Measurements from ENCODE around the gene TMEM176A. TPM values are rescaled to one million over a fixed set of nuclear protein-coding genes. Genes with fewer than 3 reads are reported as not detected.

TMEM176A gene
- total RNA-seq, 1 experiment from 2014 or later = 0.39 TPM

- Histone ChIP-seq H3K27me3 (ENCODE audit: control insufficient read depth, insufficient read depth, low read length) (no peaks in the 10 kb centered on the region), H3K36me3 (ENCODE audit: control insufficient read depth, insufficient read depth, low read length) (no peaks in the 10 kb centered on the region), H3K4me1 (ENCODE audit: control insufficient read depth, insufficient read depth, low read length) (no peaks in the 10 kb centered on the region), H3K9me3 (ENCODE audit: control insufficient read depth, insufficient read depth, low read depth, low read length) (peaks cover 4% of the 10 kb centered on the region; the same call in 1 of the 2 replicates), H3K4me3 (ENCODE audit: low read depth in 2 of 2, low read length in 2 of 2) (no peak overlapping the region), H3K27ac (ENCODE audit: low read length) (no peak overlapping the region)
- TF ChIP-seq SIN3A (IDR thresholded peaks at IDR 0.05; ENCODE audit: borderline replicate concordance, insufficient read depth, low read depth, low read length) = no peak
- ChIA-PET POLR2A (no interaction called here), CTCF (no interaction called here)
- no TSS peak for BruUV-seq (replicated peaks)
- in situ Hi-C loops (cut with HindIII; ENCODE audit: low pct_unique_long_range_greater_than_20kb, low sequenced_read_pairs) = no loop called here
- ATAC-seq = no peak
- intact Hi-C loops (cut with micrococcal nuclease; ENCODE audit: unreplicated experiment) = no loop called here
- no peak for DNase-seq (ENCODE audit: low read depth, low spot score)
These were observed 19.6 kb downstream of the TMEM176A start for GRCh38 chr7:150820148-150820547.

DNA sequence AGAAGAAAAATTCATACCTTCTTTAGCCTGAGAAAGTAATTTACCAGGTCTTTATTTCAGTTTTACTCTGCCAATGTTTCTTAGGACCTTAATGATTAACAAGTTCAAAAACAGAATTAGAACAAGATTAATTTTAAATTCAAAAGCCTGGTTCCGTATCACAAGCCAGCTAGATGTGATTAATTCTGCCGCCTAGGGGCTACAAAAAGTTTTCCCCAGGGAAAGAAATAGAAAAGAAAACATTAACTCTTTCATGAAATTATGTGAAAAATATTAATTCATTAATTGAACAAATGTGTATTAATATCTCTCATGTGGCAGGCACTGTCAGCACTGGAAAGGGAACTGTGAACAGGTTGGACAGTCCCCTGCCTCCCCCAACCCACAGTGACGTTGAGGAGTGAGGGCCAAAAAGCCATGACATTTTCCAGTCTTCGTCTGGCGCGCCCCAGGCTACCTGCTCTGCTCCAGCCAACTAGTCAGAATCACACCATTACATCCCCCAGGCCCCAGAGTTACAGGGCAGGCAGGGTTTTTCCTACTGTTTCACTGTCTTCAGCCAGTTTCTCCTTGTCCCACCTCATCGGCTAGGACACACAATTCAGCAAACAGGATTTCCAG lies 20.1 kb downstream of the TMEM176A start:
- TF ChIP-seq, protein P1, sequence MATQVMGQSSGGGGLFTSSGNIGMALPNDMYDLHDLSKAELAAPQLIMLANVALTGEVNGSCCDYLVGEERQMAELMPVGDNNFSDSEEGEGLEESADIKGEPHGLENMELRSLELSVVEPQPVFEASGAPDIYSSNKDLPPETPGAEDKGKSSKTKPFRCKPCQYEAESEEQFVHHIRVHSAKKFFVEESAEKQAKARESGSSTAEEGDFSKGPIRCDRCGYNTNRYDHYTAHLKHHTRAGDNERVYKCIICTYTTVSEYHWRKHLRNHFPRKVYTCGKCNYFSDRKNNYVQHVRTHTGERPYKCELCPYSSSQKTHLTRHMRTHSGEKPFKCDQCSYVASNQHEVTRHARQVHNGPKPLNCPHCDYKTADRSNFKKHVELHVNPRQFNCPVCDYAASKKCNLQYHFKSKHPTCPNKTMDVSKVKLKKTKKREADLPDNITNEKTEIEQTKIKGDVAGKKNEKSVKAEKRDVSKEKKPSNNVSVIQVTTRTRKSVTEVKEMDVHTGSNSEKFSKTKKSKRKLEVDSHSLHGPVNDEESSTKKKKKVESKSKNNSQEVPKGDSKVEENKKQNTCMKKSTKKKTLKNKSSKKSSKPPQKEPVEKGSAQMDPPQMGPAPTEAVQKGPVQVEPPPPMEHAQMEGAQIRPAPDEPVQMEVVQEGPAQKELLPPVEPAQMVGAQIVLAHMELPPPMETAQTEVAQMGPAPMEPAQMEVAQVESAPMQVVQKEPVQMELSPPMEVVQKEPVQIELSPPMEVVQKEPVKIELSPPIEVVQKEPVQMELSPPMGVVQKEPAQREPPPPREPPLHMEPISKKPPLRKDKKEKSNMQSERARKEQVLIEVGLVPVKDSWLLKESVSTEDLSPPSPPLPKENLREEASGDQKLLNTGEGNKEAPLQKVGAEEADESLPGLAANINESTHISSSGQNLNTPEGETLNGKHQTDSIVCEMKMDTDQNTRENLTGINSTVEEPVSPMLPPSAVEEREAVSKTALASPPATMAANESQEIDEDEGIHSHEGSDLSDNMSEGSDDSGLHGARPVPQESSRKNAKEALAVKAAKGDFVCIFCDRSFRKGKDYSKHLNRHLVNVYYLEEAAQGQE (IDR thresholded peaks at IDR 0.05; ENCODE audit: insufficient read depth in 1 of 2, low read depth in 2 of 2, low read length in 1 of 2) = no peak
- TF ChIP-seq CTCF (IDR thresholded peaks at IDR 0.05) (no peak), SIN3A (IDR thresholded peaks at IDR 0.05; ENCODE audit: borderline replicate concordance, insufficient read depth, low read depth, low read length) (no peak), TCF7L2 (IDR thresholded peaks at IDR 0.05; ENCODE audit: low read depth, low read length) (no peak), POLR2AphosphoS5 (IDR thresholded peaks at IDR 0.05; ENCODE audit: low read depth, low read length) (no peak)
- no peaks in the 10 kb centered on the region for H3K4me1 ChIP-seq (ENCODE audit: control insufficient read depth, insufficient read depth, low read length)
- H3K27ac ChIP-seq (ENCODE audit: low read length) = no peak overlapping the region
- H3K36me3 ChIP-seq (ENCODE audit: control insufficient read depth, insufficient read depth, low read length) = no peaks in the 10 kb centered on the region
- CTCF ChIA-PET = no interaction called here
- no TSS peak for BruUV-seq (replicated peaks)
- intact Hi-C loops (cut with micrococcal nuclease; ENCODE audit: unreplicated experiment) (no loop called here), in situ Hi-C loops (cut with HindIII; ENCODE audit: low pct_unique_long_range_greater_than_20kb, low sequenced_read_pairs) (no loop called here)
- H3K27me3 ChIP-seq (ENCODE audit: control insufficient read depth, insufficient read depth, low read length) = no peaks in the 10 kb centered on the region
- H3K4me3 ChIP-seq (ENCODE audit: low read depth in 2 of 2, low read length in 2 of 2) = no peak overlapping the region
- ATAC-seq = no peak
- POLR2A ChIA-PET = no interaction called here
- no peak for DNase-seq (ENCODE audit: low read depth, low spot score)
- H3K9me3 ChIP-seq (ENCODE audit: control insufficient read depth, insufficient read depth, low read depth, low read length) = peaks cover 3% of the 10 kb centered on the region; the same call in 1 of the 2 replicates

DNA sequence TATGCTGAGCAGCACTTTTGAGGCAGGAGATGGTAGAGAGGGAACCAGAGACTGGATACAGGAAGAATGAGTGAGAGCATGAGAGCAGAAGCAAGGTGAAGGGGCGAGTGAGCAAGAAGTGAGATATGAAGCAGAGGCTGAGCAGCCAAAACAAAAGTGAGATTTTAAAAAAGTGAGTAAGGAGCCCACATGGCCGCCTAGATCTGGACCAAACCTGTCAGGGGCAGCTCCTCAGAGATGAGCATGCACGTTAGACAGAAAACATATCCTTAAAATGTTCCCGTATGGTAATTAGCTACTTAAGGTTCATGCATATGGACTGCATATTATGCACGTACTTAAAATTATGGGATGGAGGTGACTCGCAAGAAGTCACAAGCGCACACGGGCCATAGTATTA lies 22.5 kb downstream of the TMEM176A start:
- no TSS peak for BruUV-seq (replicated peaks)
- intact Hi-C loops (cut with micrococcal nuclease; ENCODE audit: unreplicated experiment) = no loop called here
- 0 out of 2 replicates have a peak, but pooled peaks cover 3% of the 10 kb centered on the region for H3K27me3 ChIP-seq (ENCODE audit: control insufficient read depth, insufficient read depth, low read length)
- no peak overlapping the region for H3K4me3 ChIP-seq (ENCODE audit: low read depth in 2 of 2, low read length in 2 of 2)
- no peak overlapping the region for H3K27ac ChIP-seq (ENCODE audit: low read length)
- in situ Hi-C loops (cut with HindIII; ENCODE audit: low pct_unique_long_range_greater_than_20kb, low sequenced_read_pairs) = no loop called here
- no peaks in the 10 kb centered on the region for H3K9me3 ChIP-seq (ENCODE audit: control insufficient read depth, insufficient read depth, low read depth, low read length)
- POLR2A ChIA-PET = no interaction called here
- DNase-seq (ENCODE audit: low read depth, low spot score) = no peak
- no peaks in the 10 kb centered on the region for H3K36me3 ChIP-seq (ENCODE audit: control insufficient read depth, insufficient read depth, low read length)
- no peak for ATAC-seq
- CTCF ChIA-PET = no interaction called here
- H3K4me1 ChIP-seq (ENCODE audit: control insufficient read depth, insufficient read depth, low read length) = no peaks in the 10 kb centered on the region
- TF ChIP-seq, protein P1 (IDR thresholded peaks at IDR 0.05; ENCODE audit: insufficient read depth in 1 of 2, low read depth in 2 of 2, low read length in 1 of 2) = no peak
- TF ChIP-seq TCF7L2 (IDR thresholded peaks at IDR 0.05; ENCODE audit: low read depth, low read length) (no peak), CTCF (IDR thresholded peaks at IDR 0.05) (no peak), POLR2AphosphoS5 (IDR thresholded peaks at IDR 0.05; ENCODE audit: low read depth, low read length) (no peak), SIN3A (IDR thresholded peaks at IDR 0.05; ENCODE audit: borderline replicate concordance, insufficient read depth, low read depth, low read length) (no peak)
